HepG2 (cell line): ENCODE measurements around the gene DNAJC5. TPM values are rescaled to one million over a fixed set of nuclear protein-coding genes. Genes with fewer than 3 reads are reported as not detected.
"Not testable (repeated sequence)": the region's sequence is repeated elsewhere in the genome, so short reads cannot be mapped to it uniquely, and the experiment has no call there.

Source experiments
- ATAC-seq: fragments of 200-7000 bp; cut with Tn5 transposase; 3 replicates; pipeline ENCODE4 v1.9.1; 2020; ENCODE audit warnings: mild to moderate bottlenecking, moderate library complexity
- BruUV-seq: library from RNA; stranded (reverse); fragments of 400-500 nt; replicated peaks from 2 replicates; lab custom pipeline; 2021; lab: Mats Ljungman, UMichigan
- CTCF ChIA-PET: fragments of 300-600 bp; formaldehyde crosslinking; extraction: SDS; loops from one replicate; lab custom pipeline; 2021; ENCODE audit warnings: low total read pairs, inconsistent platforms, low intra/inter-chr PET ratio; lab: Yijun Ruan, JAX
- POLR2A ChIA-PET: fragments of 350-600 bp; sonication (Branson Sonifier 250); formaldehyde crosslinking; loops from one replicate; lab custom pipeline; 2020; ENCODE audit warnings: antibody characterized with exemption, inconsistent platforms; lab: Yijun Ruan, JAX
- DNase-seq: peaks from one replicate; pipeline ENCODE4 v3.0.0-alpha.2; 2015; ENCODE audit warnings: low spot score
- FAIRE-seq: peaks from 3 replicates; lab custom pipeline; 2011; peaks lifted over from hg19 to GRCh38; lab: Jason Lieb, UNC
- H2AFZ ChIP-seq: one replicate; pipeline ENCODE4 v1.6.1; 2011; ENCODE audit warnings: low read length, inconsistent platforms
- H3K27ac ChIP-seq: fragments of 300-600 bp; 3 replicates; pipeline ENCODE4 v1.8.0; 2011; ENCODE audit warnings: mixed run types, mild to moderate bottlenecking, mixed read lengths, low read length, inconsistent platforms; ENCODE audit not compliant: insufficient read depth; ENCODE audit errors: extremely low read length
- H3K27me3 ChIP-seq, 2 experiments: fragments of 200-600 bp in 1 of 2; 2 replicates in 1 of 2; 3 replicates in 1 of 2; pipeline versions ENCODE4 v1.6.0 to v1.8.0; 2011; ENCODE audit warnings: low read length in 2 of 2, mild to moderate bottlenecking in 2 of 2, moderate library complexity in 2 of 2, inconsistent platforms in 1 of 2; ENCODE audit not compliant: insufficient read depth in 2 of 2, control insufficient read depth in 1 of 2
- H3K36me3 ChIP-seq, 2 experiments: fragments of 200-600 bp in 1 of 2; replicated peaks in 1 of 2; 2 replicates in 1 of 2; 3 replicates in 1 of 2; pipeline versions ENCODE4 v1.5.1 to v1.8.0; 2011; ENCODE audit warnings: low read length in 2 of 2, inconsistent platforms in 1 of 2; ENCODE audit not compliant: insufficient read depth in 2 of 2, control insufficient read depth in 1 of 2
- H3K4me1 ChIP-seq: 2 replicates; pipeline ENCODE4 v1.5.1; 2012; ENCODE audit warnings: low read length, inconsistent platforms; ENCODE audit not compliant: insufficient read depth
- H3K4me2 ChIP-seq: 2 replicates; pipeline ENCODE4 v1.6.0; 2011; ENCODE audit warnings: low read depth, low read length, inconsistent platforms
- H3K4me3 ChIP-seq, 3 experiments: fragments of 200-600 bp in 1 of 3; sonication (generic), shearing (Covaris generic) in 1 of 3; replicated peaks in 1 of 3; 2 replicates each; pipeline ENCODE4 v1.5.1; 2011 to 2016; ENCODE audit warnings: low read length in 3 of 3, inconsistent platforms in 2 of 3, low read depth in 2 of 3, mild to moderate bottlenecking in 2 of 3, control low read depth in 1 of 3, mixed read lengths in 1 of 3; ENCODE audit not compliant: insufficient read depth in 1 of 3
- H3K79me2 ChIP-seq: one replicate; pipeline ENCODE4 v1.6.1; 2011; ENCODE audit warnings: low read length, inconsistent platforms; ENCODE audit not compliant: insufficient read depth
- H3K9ac ChIP-seq: 2 replicates; pipeline ENCODE4 v1.6.0; 2011; ENCODE audit warnings: mild to moderate bottlenecking, low read depth, low read length, inconsistent platforms; ENCODE audit not compliant: insufficient read depth
- H3K9me3 ChIP-seq: 2 replicates; pipeline ENCODE4 v1.5.1; 2012; ENCODE audit warnings: mild to moderate bottlenecking, low read length
- H4K20me1 ChIP-seq: 2 replicates; pipeline ENCODE4 v1.6.0; 2011; ENCODE audit warnings: inconsistent platforms, mild to moderate bottlenecking, low read length, moderate library complexity; ENCODE audit not compliant: insufficient read depth
- CEBPB ChIP-seq: IDR thresholded peaks from 2 replicates; pipeline ENCODE4 v1.6.1; 2011; ENCODE audit warnings: low read depth, low read length, improper control_type of control experiment, borderline replicate concordance
- ZBTB39 ChIP-seq: sonication (generic); formaldehyde crosslinking; IDR thresholded peaks from 2 replicates; pipeline ENCODE4 v1.5.0; 2020; ENCODE audit warnings: missing genetic modification reagents
- ZNF460 ChIP-seq: sonication (generic); formaldehyde crosslinking; IDR thresholded peaks from 2 replicates; pipeline ENCODE4 v1.5.1; 2020; ENCODE audit warnings: missing genetic modification reagents, mild to moderate bottlenecking, borderline replicate concordance
- ZNF563 ChIP-seq: sonication (generic); formaldehyde crosslinking; IDR thresholded peaks from 2 replicates; pipeline ENCODE4 v1.8.0; 2022; ENCODE audit warnings: mild to moderate bottlenecking, moderate library complexity, missing genetic modification reagents
- WGBS: methylation state at CpG from one replicate; pipeline ENCODE4 v1.1.6; 2017; ENCODE audit warnings: low lambda C conversion rate; 5-methylcytosine and 5-hydroxymethylcytosine counted together
- in situ Hi-C: cut with HindIII; loops from 2 replicates; pipeline ENCODE4 v1.10.0; 2017; ENCODE audit warnings: low pct_unique_long_range_greater_than_20kb; ENCODE audit not compliant: extremely low pct_ligation_motif_present
- intact Hi-C: fragments of 100-400 bp; cut with micrococcal nuclease; formaldehyde crosslinking; loops from one replicate; pipeline ENCODE4 v1.10.0; 2022; ENCODE audit not compliant: unreplicated experiment
- polyA plus RNA-seq, 8 experiments: library from polyadenylated mRNA; depleted of rRNA in 3 of 8; stranded (reverse) in 7 of 8; unstranded in 1 of 8; fragments of >200 nt; fragmentation: Illumina TruSeq in 4 of 8; extraction: Trizol in 4 of 8; gene quantifications; 2 replicates each; pipeline versions ENCODE4 v1.2.1 to v1.2.3, GENCODE V29; 2011 to 2016; ENCODE audit warnings: low read depth in 4 of 8, missing spikeins in 1 of 8, mixed read lengths in 1 of 8; ENCODE audit not compliant: insufficient read depth in 1 of 8
- total RNA-seq, 5 experiments: library from RNA; depleted of rRNA; stranded (reverse); fragments of >200 nt; fragmentation: Illumina TruSeq; extraction: Trizol; gene quantifications; 2 replicates each; pipeline ENCODE4 v1.2.3, GENCODE V29; 2016; ENCODE audit warnings: low read depth in 1 of 5
- TF ChIP-seq, protein P1 (sequence below): sonication (generic); formaldehyde crosslinking; IDR thresholded peaks from 2 replicates; pipeline ENCODE4 v1.4.0; 2020; ENCODE audit warnings: missing genetic modification reagents
- TF ChIP-seq, protein P2 (sequence below): sonication (generic); formaldehyde crosslinking; IDR thresholded peaks from 2 replicates; pipeline ENCODE4 v1.5.0; 2020; ENCODE audit warnings: missing genetic modification reagents
- TF ChIP-seq, protein P3 (sequence below): sonication (generic); formaldehyde crosslinking; conservative IDR thresholded peaks from 2 replicates; pipeline ENCODE4 v1.8.1; 2023; ENCODE audit warnings: missing genetic modification reagents

Gene DNAJC5
- total and polyA plus RNA-seq, 2 of the 13 experiments (the other 11 are each of a cell fraction or from before 2014, with no cell fraction given): 42.8 to 64.5 TPM

- TF ChIP-seq ZNF460 (CRISPR knock-in tag): peak; percentile 55; the same call in 1 of the 2 replicates
- TF ChIP-seq, protein P1, sequence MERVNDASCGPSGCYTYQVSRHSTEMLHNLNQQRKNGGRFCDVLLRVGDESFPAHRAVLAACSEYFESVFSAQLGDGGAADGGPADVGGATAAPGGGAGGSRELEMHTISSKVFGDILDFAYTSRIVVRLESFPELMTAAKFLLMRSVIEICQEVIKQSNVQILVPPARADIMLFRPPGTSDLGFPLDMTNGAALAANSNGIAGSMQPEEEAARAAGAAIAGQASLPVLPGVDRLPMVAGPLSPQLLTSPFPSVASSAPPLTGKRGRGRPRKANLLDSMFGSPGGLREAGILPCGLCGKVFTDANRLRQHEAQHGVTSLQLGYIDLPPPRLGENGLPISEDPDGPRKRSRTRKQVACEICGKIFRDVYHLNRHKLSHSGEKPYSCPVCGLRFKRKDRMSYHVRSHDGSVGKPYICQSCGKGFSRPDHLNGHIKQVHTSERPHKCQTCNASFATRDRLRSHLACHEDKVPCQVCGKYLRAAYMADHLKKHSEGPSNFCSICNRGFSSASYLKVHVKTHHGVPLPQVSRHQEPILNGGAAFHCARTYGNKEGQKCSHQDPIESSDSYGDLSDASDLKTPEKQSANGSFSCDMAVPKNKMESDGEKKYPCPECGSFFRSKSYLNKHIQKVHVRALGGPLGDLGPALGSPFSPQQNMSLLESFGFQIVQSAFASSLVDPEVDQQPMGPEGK: 0 out of 2 replicates have a peak, but pooled peaks have one; percentile 4
- TF ChIP-seq ZNF563 (CRISPR knock-in tag): peak; percentile 40; the same call in 1 of the 2 replicates
- TF ChIP-seq, protein P2, sequence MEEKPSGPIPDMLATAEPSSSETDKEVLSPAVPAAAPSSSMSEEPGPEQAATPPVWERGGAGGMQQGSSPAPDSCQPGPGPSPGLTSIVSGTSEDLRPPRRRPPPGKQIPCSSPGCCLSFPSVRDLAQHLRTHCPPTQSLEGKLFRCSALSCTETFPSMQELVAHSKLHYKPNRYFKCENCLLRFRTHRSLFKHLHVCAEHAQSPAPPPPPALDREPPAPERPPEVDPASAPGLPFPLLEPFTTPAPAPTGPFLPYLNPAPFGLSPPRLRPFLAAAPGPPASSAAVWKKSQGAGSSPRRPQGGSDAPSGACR (CRISPR knock-in tag): 0 out of 2 replicates have a peak, but pooled peaks have one; percentile 51
- TF ChIP-seq, protein P3, sequence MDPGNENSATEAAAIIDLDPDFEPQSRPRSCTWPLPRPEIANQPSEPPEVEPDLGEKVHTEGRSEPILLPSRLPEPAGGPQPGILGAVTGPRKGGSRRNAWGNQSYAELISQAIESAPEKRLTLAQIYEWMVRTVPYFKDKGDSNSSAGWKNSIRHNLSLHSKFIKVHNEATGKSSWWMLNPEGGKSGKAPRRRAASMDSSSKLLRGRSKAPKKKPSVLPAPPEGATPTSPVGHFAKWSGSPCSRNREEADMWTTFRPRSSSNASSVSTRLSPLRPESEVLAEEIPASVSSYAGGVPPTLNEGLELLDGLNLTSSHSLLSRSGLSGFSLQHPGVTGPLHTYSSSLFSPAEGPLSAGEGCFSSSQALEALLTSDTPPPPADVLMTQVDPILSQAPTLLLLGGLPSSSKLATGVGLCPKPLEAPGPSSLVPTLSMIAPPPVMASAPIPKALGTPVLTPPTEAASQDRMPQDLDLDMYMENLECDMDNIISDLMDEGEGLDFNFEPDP (CRISPR knock-in tag): 0 out of 2 replicates have a peak, but pooled peaks have one; percentile 63
- 0 out of 2 replicates have a peak, but pooled peaks have one; percentile 34 for TF ChIP-seq ZBTB39 (CRISPR knock-in tag)
- TF ChIP-seq CEBPB: 0 out of 2 replicates have a peak, but pooled peaks have one; percentile 7
- TF ChIP-seq, all 625 proteins: peak for 7; not testable (repeated sequence) for 618
- WGBS: 63% methylated on average over 10 of the region's 10 CpGs
- H4K20me1 ChIP-seq, H3K36me3 ChIP-seq, H3K27me3 ChIP-seq, BruUV-seq, FAIRE-seq, H3K9me3 ChIP-seq, CTCF ChIA-PET, DNase-seq, H2AFZ ChIP-seq, in situ Hi-C loops, ATAC-seq: not testable (repeated sequence)
- Histone ChIP-seq H3K9ac (peak overlapping the region; percentile 48; the same call in 1 of the 2 replicates), H3K27ac (peak overlapping the region; percentile 37), H3K4me2 (peak overlapping the region; percentile 91), H3K79me2 (peaks cover 13% of the 10 kb centered on the region), H3K4me3 (peak overlapping the region in 2 of 3 experiments; percentile 34 to 64; a peak in 3 of 6 replicates), H3K4me1 (peaks cover 48% of the 10 kb centered on the region)
- intact Hi-C loops: loop anchor here (5.0 kb wide), 1 partner anchor 435 kb away; the partner anchor contains the start of gene PTK6
- POLR2A ChIA-PET: interaction anchor here (0.7 to 3.6 kb wide), 4 partner anchors 8 to 21 kb away, joined by 3 to 36 read pairs (median 7); partner anchors contain the start of genes PRPF6 and UCKL1
Observed at GRCh38 chr20:63971960-63972311, 77.0 kb downstream of the DNAJC5 start.
